HG02973 (cell line): Measurements from ENCODE around the gene MIDN.

Experiments
- ATAC-seq: cut with Tn5 transposase; IDR thresholded peaks from one replicate; pipeline ENCODE4 v1.9.1; 2021; ENCODE audit warnings: moderate library complexity; ENCODE audit not compliant: unreplicated experiment

Gene MIDN

DNA sequence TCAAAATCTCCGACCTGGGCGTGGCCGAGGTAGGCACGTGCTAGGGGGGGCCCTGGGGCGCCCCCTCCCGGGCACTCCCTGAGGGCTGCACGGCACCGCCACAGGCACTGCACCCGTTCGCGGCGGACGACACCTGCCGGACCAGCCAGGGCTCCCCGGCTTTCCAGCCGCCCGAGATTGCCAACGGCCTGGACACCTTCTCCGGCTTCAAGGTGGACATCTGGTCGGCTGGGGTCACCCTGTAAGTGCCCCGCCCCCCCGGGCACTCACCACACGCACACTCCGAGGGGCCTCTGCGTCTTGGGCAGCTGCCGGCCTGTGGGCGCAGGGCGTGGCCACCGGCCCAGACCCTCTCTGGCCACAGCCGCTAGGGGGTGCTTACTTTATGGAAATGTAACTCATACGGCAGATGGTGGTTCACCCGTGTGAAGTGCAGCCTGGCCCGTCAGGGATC is 27.9 kb upstream of the MIDN start:
- ATAC-seq = no peak

DNA sequence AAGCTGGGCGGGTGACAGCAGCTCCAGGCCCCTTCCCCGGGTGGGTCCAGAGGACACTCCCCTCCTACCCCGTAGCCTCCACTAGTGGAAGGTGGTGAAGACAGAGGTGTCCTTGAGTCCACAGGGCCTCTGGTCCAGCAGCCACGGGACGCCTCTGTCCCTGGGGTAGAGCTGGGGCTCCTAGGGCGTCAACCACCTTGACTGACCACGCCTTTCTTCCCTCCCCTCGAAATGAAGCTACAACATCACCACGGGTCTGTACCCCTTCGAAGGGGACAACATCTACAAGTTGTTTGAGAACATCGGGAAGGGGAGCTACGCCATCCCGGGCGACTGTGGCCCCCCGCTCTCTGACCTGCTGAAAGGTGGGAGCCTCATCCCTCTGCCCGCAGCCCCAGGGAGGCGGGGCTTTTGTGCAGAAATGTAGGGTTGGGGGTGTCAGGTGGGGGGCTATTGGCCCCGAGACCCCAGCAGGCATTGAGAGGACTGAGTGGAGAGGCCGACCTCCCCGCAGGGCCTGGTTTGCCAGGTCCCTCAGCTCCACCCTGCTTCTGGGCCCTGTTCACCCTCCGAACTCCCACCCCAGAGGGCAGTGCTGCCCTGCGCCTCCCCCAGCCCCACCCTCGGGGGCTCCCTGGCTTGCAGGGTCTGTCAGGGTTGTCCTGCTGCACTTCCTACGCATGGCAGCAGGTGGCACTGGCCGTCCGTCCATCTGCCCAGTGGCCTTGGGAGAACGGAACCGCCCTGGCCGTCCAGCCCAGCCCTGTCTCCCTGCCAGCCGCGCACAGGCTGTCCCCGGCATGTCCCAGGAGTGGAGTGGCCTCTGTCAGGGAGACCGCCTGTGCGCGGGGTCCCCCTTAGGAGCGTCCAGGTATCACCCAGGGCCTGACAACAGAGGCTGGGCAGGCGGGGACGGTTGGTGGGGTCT is 27.1 kb upstream of the MIDN start:
- no peak for ATAC-seq

DNA sequence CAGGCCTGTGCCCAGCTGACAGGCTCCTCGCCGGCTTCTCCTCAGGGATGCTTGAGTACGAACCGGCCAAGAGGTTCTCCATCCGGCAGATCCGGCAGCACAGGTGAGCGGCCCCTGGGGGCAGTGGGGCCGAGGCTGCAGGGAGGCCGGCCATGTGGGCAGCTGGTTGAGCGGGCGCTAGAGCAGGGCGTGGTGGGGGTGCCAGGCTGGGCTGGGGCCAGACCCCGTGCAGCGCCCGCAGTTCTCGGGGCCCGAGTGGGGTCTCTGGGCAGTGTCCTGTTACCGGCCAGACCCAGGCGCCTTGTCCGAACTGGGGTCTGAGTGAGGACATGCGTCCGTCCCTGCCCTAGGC is 26.5 kb upstream of the MIDN start:
- ATAC-seq = no peak

DNA sequence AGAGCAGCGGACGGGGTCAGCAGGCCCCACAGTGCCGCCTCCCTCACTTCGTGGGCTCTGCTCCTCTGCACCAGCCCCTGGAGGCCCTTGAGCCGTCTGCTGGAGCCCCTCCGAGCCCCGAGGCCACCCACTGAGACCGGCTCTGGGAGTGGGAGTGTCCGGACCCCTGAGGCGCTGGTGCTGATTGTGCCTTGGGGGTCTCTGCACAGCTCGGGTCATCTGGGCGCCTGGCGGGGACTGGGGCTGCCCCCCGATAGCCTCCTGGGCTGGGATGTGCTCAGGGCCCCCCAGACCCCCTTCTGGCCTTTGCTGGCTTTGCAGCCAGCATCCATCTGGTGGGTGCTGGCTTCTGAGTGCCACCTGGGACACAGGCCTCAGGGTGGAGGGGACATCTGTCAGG is 26.0 kb upstream of the MIDN start:
- ATAC-seq = no peak

DNA sequence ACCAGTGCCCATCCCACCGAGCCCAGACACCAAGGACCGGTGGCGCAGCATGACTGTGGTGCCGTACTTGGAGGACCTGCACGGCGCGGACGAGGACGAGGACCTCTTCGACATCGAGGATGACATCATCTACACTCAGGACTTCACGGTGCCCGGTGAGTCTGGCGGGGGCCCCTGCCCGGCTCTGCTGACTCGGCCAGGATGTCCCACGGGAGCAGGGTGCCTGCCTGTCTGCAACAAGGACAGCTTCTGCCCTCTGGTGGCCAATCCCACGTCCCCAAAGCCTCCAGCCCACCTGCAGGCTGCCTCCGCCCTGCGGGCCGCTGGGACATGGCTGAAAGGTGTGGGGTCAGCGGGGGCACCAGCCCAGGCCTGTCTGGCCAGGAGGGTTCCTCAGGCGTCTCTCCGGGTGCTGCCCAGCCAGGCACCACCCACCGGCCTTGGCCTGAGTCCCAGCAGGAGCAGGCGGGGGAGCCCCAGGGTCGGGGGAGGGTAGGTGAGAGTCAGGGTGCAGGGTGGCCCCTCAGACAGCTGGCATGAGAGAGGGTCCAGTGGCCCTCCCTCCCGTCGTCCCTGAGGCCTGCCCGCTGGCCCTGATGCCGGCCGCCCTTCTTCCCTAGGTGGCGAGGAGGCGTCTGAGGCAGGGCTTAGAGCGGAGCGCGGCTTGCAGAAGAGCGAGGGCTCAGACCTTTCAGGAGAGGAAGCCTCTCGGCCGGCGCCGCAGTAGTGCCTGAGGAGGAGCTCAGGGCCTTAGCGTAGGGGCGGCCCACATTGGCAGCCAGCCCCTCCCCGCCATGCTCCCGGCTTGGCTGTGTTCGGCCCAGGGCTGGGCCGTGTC is 25.1 kb upstream of the MIDN start:
- ATAC-seq = no peak

DNA sequence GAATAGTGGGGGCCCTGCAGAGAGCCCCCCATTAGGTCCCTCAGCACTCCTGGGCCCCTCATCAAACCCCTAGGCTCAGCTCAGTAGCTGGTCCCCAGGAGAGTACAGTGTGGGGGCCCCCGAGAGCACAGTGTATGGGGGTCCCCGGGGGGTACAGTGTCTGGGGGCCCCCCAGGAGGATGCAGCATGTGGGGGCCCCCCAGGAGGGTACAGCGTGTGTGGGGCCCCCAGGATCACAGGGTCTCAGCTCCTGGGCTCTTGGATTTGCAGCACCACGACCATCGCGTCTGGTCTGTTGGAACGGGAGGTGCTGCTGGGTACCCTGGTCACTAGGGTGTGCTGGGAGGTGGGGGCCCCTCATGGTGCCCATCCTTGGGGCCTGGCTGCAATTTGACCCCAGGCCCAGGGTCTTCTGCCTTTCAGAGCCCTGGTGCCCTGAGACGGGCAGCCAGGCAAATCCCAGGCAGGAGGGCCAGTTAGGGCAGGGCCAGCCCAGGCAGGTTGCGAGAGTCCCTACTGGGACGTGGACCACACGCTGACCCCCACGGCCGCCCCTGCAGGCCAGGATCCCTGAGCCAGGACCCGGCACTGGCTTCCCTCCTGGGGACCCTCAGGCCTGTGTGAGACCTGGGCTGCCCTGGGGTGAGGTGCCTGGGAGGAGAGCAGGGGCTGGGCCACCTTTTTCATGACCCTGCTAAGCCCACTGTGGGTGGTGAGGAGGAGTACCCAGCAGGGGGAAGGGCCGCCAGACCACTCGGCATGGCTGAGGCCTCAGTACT is 24.1 kb upstream of the MIDN start:
- ATAC-seq = no peak

DNA sequence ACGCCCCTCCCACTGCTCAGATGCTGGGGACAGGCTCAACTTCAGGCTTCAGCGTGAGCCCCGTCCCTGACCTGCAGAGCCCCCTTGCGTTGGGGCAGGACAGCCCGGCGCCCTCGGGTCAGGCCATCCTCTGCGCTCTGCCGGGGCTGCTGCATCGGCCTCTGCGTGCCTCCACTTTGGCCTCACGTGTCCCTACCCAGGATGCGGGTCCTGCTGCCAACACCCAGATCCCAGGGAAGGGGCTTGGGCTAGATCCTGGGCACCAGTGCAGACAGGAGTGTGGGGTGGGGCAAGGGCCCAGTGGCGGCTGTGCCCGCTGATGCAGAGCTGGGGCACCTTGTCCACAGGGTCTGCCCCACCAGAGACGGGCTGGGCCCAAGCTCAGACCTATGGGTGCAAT is 23.5 kb upstream of the MIDN start:
- no peak for ATAC-seq

DNA sequence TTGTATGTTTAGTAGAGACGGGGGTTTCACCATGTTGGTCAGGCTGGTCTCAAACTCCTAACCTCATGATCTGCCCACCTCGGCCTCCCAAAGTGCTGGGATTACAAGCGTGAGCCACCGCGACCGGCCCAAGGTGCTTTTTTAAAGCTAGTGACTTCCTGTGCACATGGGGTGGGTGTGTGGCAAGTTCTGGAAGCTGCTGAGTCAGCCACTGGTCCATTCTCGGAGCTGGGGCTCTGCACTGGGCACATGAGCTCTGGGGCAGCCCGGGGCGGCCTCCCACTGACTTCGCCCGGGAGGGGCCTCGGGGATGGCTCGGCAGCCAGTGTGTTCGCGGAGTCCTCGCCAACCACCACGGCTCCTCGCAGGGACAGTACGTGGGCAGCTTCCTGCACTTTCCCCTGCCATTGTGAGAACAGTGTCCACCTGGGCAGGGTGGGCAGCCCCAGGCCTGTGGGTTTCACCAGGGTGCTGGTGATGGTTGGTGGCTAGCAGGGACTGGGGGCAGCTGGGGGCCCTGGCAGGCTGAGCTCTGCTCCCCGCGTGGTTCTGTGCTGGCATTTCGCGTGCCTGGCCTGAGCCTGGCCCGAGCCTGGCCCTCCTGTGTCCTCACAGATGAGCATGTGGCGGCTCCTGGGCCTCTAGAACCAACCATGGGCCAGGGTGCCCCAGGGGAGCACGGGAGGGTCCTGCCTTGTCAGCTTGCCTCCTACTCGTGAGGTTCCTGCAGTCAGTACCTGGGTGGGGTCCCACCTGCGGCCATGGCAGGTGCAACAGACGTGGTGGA is 22.8 kb upstream of the MIDN start:
- no peak for ATAC-seq

DNA sequence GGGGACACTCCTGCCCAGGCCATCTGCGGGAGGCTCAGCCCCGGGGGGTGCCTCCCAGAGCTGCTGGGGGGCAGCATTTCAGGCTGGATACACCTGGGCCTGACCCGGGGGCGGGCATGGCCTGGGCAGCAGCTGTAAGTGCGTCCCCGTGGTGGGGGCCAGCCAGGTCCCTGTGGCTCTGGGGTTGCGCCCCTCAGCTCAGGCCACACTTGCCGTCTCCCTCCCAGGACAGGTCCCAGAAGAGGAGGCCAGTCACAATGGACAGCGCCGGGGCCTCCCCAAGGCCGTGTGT is 22.2 kb upstream of the MIDN start:
- no peak for ATAC-seq

DNA sequence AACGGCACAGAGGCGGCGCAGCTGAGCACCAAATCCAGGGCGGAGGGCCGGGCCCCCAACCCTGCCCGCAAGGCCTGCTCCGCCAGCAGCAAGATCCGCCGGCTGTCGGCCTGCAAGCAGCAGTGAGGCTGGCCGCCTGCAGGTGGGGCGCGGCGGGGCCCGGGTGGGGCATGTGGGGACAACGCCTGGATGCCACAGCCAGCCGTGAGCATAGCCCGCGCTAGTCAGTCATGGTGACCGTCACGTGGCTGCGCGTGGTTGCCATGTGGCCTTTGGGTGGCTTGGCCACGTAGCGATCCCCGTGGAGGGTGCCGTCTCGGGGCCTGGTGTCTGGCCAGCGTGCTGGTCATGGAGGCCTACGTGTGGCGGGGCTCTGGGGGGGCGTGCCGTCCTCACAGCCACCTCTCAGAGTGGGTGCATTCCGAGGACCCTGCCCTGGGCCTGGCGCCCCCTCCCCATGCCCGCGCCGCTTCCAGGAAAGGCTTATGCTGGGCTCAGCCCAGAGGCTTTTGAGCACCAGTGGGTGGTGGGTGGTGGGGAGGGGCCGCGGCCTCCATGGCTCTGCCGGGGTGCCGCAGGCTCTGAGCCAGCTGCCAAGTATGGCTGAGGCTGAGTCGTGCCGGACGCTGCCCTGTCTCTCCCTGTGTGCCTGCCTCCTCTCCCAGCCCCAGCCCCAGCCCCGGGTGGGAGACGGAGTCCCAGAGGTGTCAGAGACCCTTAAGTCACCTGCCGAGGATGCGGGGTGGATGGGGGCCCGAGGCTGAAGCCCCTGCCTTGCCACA is 21.7 kb upstream of the MIDN start:
- ATAC-seq = no peak

DNA sequence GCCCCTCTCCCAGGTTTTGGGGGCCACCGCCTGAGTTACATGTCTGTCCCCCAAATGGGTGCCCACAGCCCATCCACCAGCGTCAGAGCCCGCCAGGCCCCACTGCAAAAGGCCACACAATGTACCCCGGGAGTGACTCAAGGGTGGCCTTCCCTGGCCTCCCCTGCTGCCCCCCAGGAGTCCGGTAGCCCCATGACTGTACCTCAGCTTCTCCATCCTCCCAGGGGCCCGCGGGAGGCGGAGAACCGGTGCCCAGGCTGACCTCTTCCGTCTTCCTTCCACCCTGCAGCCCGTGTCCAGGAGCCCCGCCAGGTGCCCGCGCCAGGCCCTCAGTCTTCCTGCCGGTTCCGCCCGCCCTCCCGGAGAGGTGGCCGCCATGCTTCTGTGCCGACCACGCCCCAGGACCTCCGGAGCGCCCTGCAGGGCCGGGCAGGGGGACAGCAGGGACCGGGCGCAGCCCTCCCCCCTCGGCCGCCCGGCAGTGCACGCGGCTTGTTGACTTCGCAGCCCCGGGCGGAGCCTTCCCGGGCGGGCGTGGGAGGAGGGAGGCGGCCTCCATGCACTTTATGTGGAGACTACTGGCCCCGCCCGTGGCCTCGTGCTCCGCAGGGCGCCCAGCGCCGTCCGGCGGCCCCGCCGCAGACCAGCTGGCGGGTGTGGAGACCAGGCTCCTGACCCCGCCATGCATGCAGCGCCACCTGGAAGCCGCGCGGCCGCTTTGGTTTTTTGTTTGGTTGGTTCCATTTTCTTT is 20.9 kb upstream of the MIDN start:
- no peak for ATAC-seq

DNA sequence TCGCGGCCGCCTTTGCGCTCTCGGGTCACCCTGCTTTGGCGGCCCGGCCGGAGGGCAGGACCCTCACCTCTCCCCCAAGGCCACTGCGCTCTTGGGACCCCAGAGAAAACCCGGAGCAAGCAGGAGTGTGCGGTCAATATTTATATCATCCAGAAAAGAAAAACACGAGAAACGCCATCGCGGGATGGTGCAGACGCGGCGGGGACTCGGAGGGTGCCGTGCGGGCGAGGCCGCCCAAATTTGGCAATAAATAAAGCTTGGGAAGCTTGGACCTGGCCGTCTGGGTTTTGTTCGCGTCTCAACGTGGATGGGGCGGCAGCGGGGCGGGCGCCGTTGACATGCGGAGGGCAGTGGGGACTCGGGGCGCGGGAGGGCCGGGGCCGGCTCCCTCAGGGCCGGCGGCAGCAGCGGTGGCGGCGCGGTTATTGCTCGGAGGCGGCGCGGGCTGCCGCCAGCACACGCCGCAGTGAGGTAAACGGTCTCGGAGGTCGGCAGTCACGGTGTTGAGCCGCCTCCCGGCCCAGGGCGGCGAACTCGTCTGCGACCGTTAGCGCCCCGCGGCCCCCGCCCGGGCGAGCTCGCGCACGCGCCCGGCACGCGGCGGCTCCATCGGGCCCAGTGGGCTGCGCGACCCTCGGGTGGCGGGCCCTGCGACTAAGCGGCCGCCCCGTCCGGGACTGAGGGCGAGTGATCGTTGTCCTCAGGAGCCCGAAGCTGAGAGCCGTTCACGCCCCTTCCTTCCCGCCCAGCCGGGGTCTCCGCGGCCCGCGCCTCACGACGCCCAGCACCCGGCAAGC is 20.0 kb upstream of the MIDN start:
- ATAC-seq = no peak

DNA sequence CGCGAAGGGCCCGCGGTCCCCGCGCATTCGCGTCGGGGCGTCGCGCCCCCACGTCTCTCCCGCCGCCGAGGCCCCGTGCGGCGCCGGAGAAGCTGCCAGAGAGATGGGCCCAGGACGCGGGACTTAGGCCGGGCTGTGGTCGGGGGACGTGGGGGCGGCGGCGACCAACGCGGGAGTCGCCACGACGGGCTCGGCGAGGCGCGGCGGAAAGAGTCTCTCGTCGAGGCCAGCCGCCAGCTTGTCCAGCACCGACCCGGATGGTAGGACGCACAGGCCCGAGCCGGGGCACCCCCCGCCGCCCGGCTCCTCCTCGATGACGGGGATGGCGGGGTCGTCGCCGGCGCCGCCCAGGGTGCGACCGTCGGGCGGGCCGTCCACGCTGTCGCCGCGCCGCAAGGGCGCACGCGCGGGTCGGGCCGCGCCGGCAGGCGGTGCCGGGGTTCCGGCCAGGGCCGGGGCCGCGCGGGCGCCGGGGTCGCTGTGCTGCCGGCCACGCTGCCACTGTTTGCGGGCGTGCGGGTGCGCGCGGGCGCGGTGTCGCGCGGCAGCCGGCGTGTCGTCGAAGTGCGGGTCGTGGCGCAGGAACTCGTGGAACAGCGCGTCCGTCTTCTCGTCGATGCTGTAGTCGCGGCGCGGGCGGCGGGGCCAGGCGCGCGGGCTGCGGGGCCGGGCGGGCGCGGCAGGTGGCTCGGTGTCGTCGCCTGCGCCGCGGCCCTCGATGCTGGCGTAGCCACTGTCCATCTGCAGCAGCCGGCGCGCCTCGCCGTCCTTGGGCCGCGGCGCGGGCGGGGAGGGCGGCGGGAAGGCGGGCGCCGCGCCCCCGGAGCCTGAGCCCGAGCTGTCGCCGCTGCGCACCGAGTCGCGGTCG is 19.1 kb upstream of the MIDN start:
- ATAC-seq = no peak

DNA sequence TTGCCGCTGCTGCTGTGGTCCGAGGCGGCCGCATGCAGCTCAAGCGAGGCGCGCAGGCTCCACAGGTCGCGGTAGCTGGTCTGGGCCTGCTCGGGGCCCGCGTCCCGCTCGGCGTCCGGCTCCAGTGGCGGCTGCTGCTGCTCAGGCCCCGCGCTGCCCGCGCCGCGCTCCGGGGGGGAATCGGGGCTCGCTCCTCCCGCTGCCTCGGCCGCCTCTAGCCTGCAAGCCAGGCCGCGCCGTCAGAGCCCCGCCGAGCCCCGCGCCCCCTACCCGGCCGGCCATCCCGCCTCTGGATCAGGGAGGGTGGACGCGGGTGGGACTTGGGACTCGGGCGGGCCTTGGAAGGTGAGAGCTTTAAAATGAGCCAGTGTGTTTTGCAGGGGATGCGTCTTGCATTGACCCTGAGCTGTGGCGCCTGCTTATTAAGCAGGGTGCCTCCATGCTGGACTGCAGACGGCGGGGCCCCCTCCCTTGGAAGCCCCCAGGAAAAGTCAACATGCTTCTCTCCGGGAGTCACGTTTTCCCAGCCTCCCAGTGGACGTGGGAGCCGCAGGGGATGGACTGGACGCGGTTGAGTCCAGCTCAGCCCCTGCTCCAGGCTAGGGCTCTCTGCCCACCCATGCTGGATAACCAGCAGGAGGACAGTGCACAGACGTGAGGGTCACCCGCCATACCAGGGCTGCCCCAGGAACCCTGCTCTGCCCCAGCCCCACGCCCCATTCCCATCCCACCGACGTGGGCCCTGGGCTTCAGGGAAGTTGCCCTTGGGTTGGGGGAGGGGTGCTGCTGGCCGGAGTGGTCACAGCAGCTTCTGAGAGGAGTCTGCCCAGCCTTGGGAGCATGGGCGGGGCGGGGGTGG is 18.2 kb upstream of the MIDN start:
- ATAC-seq = no peak

DNA sequence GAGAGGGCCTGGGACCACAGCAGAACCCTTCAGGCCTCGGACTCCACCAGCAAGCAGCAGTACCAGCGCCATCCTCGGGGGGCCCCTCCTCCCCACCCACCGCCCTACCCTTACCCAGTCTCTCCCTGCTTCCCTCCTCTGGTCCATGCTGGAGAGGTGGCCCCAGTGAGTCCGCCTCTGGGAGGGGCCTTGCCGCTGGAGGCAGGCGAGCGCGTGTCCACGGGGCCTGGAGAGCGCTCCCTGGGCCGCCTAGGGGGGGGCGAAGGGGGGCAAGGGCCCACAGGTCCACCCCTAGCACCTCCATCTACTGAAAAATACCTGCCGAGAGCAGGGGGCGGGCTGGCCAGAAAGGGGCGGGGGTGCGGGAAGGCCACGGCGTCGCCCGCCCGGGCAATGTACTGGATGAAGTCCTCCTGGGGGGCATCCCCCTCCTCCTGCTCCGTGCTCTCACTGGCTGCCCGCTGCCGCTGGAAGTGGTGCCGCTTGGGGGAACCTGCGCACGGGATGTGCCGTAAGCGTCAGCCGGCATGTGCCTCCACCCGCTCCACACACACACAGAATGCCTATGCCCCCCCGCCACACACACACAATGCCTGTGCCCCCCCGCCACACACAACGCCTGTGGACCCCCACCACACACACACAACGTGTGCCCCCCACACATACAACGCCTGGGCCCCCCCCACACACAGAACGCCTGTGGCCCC is 17.4 kb upstream of the MIDN start:
- ATAC-seq = no peak
